ENCODE data around the gene VPS8.
"Not testable (repeated sequence)": the region's sequence is repeated elsewhere in the genome, so short reads cannot be mapped to it uniquely, and the experiment has no call there.

VPS8 gene

DNA sequence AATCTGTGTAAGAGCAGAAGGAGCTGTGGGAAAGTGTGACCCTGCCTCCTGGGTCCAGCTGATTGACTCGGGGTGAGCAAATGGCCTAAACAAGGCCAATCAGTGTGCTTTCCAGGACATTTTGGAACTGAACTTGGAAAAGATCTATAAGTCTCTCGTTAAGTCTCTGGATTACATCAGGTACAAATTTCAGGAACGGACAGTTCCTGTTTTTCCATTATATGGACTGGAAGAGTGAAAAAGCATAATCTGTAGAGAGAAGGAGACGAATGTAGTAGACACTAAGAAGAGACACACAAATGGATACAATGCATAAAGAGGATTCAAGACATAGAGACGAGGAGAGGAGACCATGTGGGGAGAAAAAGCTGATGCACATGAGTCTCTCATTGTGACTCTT is 173.6 kb downstream of the VPS8 start:
- no peak for DNase-seq (ENCODE audit: low read depth)

DNA sequence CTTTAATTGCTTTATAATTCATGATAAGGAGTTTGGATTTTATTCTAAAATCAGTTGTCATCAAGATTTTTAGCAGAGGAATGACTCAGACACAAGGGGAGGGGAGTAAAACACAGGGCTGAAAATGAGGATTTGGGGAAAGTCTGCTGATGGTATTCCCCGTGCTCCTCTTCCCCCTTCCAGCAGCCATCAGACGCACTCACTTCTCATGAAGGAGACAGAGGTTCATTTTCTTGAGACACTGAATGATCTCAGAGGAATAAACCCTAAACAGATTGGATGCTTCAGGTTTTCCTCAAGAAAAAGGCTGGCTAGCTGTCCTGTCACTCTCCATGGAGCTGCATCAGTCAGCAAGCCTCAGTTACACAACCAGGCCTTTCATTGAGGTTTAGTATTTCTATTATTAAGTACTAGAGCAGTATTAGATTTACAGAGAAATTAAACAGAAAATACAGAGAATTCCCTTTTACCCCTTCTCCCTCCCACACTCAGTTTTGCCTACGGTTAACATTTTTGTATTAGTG is 174.5 kb downstream of the VPS8 start:
- DNase-seq (ENCODE audit: low read depth): no peak

DNA sequence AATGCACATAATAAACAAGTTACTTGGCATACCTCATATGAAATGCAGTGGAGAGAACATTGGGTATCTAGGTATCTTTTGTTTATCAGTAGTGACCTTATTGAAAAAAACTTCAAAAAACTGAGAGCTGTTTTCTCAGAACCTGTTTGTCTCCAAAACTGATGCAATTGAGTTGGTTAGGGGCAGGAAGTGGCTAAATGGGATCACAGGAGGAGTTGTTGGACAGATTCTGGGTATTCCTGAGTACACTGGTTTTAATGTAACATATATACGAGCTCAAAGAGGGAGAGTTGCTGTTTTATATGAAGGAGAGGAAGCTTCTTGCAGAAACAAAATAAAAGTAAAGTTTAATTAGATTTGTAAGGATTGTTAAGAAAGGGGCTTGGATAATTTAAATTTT is 181.4 kb downstream of the VPS8 start:
- no peak for DNase-seq (ENCODE audit: low read depth)

DNA sequence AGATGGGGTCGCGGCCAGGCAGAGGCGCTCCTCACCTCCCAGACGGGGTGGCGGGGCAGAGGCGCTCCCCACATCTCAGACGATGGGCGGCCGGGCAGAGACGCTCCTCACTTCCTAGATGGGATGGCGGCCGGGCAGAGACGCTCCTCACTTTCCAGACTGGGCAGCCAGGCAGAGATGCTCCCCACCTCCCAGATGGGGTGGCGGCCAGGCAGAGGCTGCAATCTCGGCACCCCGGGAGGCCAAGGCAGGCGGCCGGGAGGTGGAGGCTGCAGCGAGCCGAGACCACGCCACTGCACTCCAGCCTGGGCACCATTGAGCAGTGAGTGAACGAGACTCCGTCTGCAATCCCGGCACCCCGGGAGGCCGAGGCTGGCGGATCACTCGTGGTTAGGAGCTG is 191.9 kb downstream of the VPS8 start:
- DNase-seq (ENCODE audit: low read depth): not testable (repeated sequence)

DNA sequence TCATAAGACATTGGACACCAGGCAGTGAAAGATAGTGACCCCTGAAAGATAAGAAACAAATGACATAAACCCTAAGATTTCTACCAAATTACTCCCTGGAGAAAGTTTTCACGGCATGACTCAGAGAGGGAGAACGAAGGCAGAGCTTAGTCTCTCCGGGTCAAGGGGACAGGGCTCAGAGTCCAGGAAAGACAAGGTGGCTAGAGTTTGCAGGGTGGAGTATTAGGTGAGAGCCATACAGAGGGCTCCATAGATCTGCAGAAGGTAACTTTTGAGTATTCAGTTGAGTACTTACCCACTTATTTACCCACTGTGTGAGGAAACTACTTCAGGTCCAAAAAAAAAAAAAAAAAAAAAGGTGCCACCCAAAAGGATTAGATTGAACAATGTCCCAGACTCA is 197.7 kb downstream of the VPS8 start:
- no peak for DNase-seq (ENCODE audit: low read depth)

DNA sequence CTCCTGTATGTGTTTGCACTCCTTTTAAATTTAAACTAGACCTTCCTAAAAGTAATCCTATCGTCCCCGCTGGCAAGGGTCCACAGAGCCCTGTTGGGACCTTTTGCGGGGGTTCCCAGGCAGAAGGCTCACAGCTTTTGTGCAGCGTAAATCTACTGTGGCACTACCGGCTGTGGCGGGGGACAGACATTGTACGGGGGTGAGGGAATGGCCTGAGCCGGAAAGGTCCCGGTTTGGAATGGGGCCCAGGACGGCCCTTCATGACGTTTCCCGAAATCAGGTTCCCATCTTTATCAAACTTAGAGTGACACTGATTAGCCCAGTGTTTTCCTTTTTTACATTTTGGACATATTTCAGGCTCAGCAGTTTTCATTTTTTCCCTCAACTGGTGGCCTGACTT is 205.6 kb downstream of the VPS8 start:
- DNase-seq (ENCODE audit: low read depth): not testable (repeated sequence)

DNA sequence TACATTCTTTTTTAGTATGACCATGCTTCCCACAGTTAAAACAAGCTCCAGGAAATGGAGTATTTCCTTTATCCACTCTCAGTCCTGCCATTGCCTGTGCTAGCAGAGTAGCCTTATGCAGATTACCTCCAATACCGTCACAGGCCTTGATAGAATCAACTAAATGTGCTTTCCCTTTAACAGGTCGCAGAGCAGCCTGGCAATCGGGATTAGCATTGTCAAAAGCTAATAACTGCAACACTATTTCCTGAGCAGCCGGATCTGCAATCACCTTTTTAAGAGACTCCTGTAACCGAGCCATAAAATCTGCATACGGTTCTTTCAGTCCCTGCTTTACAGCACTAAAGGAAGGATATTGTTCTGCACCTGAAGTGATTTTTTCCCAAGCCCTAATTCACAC is 206.0 kb downstream of the VPS8 start:
- not testable (repeated sequence) for DNase-seq (ENCODE audit: low read depth)

DNA sequence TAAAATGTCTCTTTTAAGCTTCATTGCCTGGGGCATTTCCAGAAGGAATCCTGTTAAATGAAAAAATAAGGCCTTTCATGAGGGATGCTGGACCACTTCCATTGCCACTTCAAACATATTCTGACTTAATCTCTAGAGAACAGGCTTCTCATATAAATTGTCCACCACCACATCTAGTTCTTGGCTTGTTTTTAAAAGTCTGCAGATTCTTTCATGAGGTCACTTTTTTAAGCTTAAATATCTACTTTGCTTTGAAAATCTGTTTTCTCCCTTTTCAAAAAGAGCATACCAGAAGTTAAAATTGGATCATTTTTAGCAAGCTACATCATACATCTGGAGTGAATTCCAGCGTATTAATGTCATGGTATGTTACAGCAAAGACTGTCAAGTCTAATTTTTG is 209.3 kb downstream of the VPS8 start:
- DNase-seq (ENCODE audit: low read depth): no peak

DNA sequence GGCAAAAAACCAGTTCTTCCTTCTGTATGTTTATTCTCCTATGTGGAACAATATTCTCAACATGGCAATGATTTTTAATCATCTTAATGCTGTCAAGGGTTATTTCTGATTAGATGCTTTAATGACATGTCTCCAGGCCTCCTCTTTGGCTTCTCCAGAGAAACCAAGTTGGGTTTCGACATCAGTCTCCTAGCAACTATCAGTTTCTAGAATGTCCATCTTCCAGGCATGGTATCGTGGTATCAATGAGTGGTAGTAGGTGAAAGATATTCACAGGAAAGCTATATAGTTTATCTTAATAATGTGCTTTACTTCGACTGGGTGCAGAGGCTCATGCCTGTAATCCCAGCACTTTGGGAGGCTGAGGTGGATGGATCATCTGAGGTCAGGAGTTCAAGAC is 212.4 kb downstream of the VPS8 start:
- DNase-seq (ENCODE audit: low read depth): no peak

DNA sequence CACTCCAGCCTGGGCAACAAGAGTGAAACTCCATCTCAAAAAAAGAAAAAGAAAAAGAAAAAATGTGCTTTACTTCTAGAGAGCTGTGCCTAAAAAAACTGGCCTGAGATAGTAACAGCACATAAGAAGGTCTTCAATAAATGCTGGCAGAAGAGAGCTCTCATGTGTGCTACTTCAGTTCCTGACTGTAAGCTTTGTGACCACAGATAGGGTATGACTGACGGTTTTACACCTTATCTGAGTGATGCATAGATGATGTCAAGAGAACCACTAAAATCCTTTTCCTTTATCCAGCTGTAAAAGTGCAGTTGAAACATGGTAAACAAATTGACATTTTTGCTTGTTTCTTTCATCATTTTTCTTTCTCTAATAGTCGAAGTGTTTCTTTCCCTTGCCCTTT is 213.0 kb downstream of the VPS8 start:
- DNase-seq (ENCODE audit: low read depth): no peak

DNA sequence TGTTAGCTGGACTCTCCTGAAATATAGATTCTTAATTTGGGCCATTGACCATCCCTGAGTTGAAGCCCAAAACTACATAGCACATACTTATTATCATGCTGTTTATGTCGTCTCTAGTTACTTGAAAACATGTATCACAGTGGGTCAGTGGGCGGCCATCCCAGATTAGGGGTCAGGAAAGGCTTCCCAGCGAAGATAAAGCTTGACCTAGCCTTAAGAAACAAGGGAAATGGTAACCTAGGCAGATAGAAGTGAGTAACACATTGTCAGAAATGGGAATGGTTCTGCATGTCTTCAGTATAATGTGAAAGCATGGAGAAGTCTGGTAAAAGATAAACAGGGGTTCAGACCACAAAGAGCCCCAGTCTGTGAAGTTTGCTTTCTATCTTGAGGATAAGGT is 216.2 kb downstream of the VPS8 start:
- DNase-seq (ENCODE audit: low read depth): no peak

DNA sequence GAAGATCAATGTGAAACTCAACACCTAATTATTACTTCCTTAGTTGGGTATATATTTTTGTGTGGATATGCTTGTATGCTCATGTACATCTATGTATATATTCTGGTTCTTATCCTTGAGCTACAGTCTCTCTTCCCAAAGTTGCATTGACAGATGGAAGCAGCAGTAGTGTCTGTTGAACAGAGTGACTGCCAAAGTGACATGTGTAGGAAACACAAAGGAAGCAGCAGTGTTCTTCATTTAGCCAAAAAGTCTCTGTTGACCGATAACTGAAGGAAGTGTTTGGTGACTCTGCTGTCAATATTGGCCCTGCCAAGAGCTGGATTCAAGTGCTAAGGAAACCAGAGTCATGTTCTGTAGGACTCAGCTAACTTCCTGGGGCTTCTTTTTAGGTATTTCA is 217.1 kb downstream of the VPS8 start:
- no peak for DNase-seq (ENCODE audit: low read depth)

DNA sequence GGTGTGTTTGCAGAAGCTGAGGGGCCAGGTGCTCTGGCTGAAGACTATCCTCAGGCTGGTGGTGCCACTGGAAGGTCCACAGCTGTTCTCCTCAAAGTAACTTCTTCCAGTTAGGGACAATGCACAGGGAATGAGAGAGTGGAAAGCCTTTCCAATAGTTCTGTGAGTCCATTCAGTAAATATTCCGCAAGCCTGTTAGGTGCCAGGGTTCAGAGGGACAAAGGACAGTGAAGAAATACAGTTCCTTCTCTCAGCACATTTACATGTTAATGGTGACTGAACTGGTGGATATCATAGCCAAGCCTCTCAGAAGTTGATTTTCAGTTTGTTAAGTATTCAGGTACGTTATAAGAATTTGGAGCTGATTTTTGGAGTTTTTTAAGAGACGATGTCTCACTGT is 218.4 kb downstream of the VPS8 start:
- no peak for DNase-seq (ENCODE audit: low read depth)

DNA sequence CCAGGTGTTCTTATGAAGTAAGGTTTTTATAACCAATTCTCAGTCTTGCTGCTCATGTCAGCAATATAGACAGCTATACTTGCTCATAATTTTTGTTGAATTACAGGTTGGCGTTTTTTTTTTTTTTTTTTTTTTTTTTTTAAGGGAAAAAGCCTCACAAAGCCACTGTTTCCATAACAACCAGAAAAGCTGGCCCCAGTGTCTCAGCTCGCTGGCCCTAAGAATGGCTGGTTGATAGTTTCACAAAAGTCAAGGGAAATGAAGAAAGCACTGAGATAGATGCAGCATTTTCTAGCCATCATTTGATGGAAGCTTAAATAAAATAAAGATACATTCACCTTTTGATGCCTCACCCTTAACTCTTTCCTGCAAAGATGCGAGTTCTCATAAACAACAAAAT is 219.0 kb downstream of the VPS8 start:
- no peak for DNase-seq (ENCODE audit: low read depth)

DNA sequence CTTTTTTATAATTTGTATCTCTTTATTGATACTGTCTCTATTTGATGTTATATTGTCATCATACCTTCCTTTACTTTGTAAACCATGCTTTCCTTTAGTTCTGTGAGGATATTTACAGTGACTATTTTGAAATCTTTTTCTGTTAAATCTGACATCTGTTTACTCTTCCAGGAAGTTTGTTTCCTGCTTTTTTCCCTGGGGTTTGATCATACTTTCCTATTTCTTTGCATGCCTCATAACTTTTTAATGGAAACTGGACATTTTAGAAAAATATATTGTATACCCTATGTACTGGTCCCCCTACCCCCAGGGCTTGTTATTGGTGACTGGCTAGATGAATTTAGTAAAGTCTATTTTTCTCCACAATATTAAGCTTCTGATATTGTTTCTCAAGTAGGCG is 225.8 kb downstream of the VPS8 start:
- DNase-seq (ENCODE audit: low read depth): no peak

DNA sequence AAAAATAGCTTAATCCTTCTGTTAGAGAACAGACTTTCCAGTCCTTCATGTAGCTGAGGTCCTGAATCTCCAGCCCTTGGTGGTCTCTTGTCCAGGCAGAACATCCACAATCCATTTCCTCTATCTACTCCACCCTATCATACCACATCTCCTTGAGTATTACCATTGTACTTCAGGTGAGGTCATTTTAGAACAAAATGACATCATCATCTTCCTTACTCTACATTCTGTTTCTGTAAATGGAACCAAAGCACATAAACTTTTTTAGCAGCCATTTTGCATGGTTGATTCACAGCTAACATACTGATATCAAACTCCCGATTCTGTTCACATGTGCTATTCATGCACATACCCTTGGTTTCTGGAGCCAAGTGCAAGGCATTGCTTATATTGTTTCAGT is 228.5 kb downstream of the VPS8 start:
- no peak for DNase-seq (ENCODE audit: low read depth)

DNA sequence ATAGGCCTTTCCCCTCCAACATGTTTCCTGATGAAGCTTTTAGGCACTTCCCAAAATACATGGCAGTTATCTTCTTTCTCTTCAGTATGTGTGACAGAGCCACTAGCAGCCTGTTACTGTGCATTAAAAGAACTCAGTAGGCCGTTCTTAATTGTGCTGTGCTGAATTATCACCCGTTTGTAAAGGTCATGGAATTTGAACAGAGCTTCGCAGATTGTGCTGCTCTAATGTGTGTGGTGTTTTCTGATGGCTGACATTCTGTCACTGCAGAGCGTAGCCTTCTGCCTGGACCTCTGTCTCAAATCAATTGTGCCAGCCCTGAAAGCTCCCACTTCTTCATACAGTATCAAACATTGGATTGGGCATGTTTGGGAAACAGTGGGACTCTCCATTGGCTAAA is 229.6 kb downstream of the VPS8 start:
- no peak for DNase-seq (ENCODE audit: low read depth)

DNA sequence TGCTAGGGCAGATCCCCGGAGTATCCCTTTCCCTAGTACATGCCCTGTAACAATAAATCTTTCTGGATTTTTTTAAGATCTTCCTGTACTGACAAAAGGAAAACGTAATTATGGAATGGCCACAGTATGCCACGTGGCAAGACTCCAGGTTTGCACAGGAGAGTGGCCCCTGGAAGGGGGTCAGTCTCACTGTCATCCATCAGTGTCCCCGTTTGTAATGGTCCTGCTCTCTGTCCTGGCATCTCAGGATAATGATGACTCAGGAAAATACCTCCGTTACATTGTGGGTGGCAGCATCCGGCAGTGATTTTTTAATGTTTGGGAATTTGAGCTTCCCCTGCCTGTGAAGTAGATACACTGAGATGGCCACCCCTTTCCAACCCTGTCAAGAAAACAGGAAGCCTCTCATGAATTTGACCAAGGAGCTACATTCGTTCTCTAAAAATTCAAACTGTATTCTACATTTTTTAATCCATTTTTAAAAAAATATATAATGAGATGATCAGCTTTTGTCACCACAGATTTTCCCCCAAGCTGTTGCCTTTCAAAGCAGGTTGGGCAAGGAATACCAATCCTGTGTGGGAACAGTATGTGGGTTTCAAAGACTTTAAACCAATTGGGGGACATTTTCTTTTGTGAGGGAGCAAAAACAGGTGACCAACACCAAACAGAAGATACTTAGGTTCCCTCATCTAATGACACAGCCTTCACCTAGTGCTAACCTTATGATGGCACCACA is 230.5 kb downstream of the VPS8 start:
- no peak for DNase-seq (ENCODE audit: low read depth)

DNA sequence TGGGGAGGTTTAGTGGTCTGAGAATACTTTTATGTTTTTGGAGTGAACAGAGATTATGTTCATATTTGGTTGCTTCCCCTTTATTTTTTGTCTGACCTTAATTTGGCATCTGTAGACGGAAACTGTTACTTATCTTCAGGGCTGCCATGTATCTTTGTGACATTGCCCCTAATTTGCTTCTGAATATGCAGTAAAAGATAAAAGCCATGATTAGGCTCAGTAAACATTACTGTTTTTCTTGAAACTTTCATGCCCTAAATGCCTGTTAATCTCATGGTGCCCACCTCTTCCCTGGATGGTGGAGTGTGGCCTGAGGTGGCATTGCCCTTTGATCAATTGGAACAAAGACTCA is 234.2 kb downstream of the VPS8 start:
- no peak for DNase-seq (ENCODE audit: low read depth)

DNA sequence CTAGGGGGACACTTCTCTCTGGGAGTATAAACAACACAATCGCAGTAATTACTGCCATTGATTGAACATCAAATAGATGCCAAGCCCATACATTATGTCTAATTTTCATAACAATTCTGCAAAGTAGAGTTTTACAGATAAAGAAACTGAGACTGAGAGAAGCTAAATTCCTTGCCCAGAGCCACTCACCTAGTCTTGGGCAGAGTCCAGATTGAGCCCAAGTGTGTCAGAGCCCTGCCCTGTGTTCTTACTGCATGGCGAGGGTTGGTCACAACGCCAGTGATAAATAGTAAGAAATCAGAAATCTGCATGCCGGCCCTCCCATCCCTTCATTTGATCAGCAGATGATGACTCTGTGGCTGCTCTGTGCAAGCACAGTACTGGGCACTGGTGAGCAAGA is 234.6 kb downstream of the VPS8 start:
- DNase-seq (ENCODE audit: low read depth): no peak

DNA sequence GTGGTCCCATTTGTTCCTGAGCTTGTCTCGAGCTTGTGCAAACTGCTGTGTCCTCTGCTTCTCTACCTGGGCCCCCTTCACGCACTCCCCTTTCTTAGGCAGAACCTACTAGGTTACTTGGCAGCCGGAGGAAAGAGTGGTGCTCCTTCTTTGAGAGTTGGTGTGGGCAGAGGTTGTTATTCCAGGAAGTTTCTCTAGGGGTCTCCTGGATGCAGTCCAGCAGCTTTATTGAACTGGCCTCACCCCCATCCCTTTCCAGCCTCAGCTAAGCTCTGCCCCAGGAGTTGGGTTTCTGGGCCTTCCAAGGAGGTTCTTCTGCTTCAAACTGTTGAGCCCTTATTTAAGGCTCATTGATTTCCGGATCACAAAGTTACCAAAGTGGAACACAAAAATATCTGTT is 237.7 kb downstream of the VPS8 start:
- no peak for DNase-seq (ENCODE audit: low read depth)

DNA sequence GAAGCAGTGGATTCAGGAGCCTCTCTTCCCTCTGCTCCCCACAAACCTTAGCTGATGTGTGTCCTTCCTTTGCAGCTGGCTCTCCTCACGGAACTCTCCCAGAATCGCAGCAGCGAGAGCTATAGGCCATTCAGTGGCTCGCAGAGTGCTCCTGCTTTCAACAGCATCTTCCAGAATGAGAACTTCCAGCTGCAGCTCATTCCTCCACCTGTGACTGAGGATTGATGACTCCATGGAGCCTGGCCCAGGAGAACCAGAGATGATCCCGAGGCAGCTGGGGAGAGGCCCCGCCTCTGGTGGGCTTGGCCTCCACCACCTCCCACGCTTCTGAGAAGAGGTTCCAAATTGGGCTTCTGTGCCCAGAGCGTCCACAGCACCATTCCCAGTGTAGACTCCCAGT is 239.8 kb downstream of the VPS8 start:
- no peak for DNase-seq (ENCODE audit: low read depth)

DNA sequence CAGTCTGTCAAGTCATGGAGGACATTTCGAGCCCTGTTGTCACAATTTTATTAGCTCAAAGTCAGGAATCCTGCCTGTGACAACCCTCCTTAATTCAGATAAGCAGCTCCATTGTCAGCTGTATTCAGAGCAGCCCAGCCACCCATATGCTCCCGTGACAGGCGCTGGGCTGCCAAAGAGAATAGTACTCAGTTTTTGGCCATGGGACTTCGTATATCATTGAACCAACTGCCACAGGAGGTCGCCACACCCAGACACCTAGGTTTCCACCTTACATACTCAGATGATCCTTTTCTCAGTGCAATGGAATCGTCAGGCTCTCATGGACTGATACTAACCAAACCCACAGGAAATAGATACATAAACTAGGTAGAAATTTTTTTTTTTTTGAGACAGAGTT is 240.7 kb downstream of the VPS8 start:
- no peak for DNase-seq (ENCODE audit: low read depth)

DNA sequence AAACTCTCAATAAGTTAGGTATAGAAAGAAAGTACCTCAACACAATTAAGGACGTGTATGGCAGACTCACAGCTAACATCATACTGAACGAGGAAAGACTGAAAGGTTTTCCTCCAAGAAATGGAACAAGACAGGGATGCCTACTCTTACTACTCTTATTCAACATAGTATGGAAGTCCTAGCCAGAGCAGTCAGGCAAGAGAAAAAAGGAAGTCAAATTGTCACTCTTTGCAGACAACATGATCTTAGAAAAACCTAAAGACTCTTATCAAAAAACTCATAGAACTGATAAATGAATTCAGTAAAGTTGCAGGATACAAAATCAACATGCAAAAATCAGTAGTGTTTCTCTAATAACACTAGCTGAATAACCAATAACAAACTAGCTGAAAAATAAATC is 244.9 kb downstream of the VPS8 start:
- no peak for DNase-seq (ENCODE audit: low read depth)

DNA sequence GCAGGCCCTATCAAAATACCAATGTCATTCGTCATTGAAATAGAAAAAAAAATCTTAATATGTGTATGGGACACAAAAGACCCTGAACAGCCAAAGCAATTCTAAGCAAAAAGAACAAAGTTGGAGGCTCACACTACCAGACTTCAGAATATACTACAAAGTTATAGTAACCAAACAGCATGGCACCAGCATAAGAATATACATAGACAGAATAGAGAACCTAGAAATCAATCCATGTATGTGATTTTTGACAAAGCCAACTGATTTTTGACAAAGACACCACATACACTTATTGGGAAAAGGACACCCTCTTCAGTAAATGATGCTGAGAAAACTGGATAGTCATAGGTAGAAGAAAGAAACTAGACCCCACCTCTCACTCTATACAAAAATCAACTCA is 245.9 kb downstream of the VPS8 start:
- no peak for DNase-seq (ENCODE audit: low read depth)
